Measurements from ENCODE around the gene WDR49. TPM values are rescaled to one million over a fixed set of nuclear protein-coding genes. Genes with fewer than 3 reads are reported as not detected.

WDR49 gene
- total RNA-seq: 0.27 TPM in 1 of 2 replicates, not detected in the other

DNA sequence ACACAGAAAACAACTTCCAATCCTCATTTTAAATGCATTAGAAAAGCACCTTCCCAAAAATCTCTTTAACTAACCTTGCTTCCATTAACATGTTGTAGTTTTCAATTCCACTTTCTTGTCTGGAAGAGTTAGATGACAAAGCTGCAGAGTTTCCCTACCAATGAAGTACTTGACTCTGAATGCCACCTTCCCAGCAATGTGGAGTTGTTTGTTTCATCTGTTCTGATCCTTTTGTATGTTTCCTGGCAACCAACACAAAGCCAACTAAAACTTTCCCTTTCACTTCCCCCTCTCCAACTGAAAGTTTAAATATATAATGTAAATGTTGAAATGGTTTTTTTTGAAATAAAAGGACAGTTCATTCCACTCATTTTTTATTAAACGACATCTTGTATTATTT lies at the start of gene WDR49:
Gene WDR49 (minus strand): TSS at position 183 of the 400 bp plus-strand sequence. CDS start 517 bp downstream, outside the sequence.

DNA sequence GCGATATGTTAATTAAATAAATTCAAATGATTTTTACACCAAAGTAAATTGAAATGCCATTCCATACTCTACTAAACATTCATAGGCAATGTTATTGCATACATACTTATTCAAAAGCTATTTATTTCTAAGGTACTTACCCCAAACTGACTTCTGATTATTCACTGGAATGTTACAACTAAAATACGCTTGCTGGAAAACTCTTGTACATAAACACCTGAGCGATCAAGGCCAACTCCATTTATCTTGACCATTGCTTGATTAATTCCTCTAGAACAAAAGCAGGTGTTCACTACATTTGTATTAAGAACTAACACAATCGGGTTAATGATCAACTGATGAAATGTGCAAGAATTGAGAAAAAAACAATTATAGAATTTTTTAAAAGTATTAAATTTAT lies 179.9 kb downstream of the WDR49 start, which contains the start of gene SERPINI2:
Gene SERPINI2 (minus strand): TSS at position 180 of the 400 bp plus-strand sequence. CDS start 2,208 bp downstream, outside the sequence.

Other genes starting within 250 kb of the WDR49 start
- not detected in 2 replicates for gene SERPINI2, start 179.9 kb downstream of the WDR49 start, total RNA-seq
- gene PDCD10, start 81.0 kb upstream of the WDR49 start, total RNA-seq: 57.8 and 63.4 TPM in 2 replicates
- gene SERPINI1, start 81.8 kb upstream of the WDR49 start, total RNA-seq: 0.36 and 0.38 TPM in 2 replicates